Spleen (tissue), 11 donors: ENCODE measurements around the gene DNM2. TPM values are rescaled to one million over a fixed set of nuclear protein-coding genes. Genes with fewer than 3 reads are reported as not detected.

Source experiments
- DNase-seq: peaks from one replicate; pipeline ENCODE4 v3.0.0-alpha.2; 2020
- H3K27ac ChIP-seq, 8 donors: fragments of 200-600 bp; sonication (generic) in 7 of 8; 1 replicate in 4 of 8; 2 replicates in 4 of 8; pipeline versions ENCODE4 v1.5.0 to v1.8.0; 2016 to 2021; ENCODE audit warnings: inconsistent platforms in 4 of 8, mild to moderate bottlenecking in 4 of 8, moderate library complexity in 1 of 8
- H3K27me3 ChIP-seq, 7 donors: fragments of 200-600 bp; sonication (generic) in 6 of 7; replicated peaks in 1 of 7; 1 replicate in 4 of 7; 2 replicates in 3 of 7; pipeline versions ENCODE4 v1.5.0 to v1.8.0; 2016 to 2021; ENCODE audit warnings: inconsistent platforms in 3 of 7, mild to moderate bottlenecking in 1 of 7
- H3K36me3 ChIP-seq, 6 donors: fragments of 200-600 bp; sonication (generic) in 5 of 6; 1 replicate in 4 of 6; 2 replicates in 2 of 6; pipeline versions ENCODE4 v1.5.0 to v1.8.0; 2016 to 2021; ENCODE audit warnings: inconsistent platforms in 2 of 6
- H3K4me1 ChIP-seq, 6 donors: fragments of 200-600 bp; sonication (generic) in 5 of 6; 1 replicate in 3 of 6; 2 replicates in 3 of 6; pipeline versions ENCODE4 v1.5.0 to v1.8.0; 2016 to 2021; ENCODE audit warnings: inconsistent platforms in 3 of 6
- H3K4me3 ChIP-seq, 8 donors: fragments of 200-600 bp; sonication (generic) in 7 of 8; 1 replicate in 4 of 8; 2 replicates in 4 of 8; pipeline versions ENCODE4 v1.5.0 to v1.8.0; 2016 to 2021; ENCODE audit warnings: inconsistent platforms in 4 of 8, mild to moderate bottlenecking in 4 of 8, moderate library complexity in 2 of 8
- H3K9me3 ChIP-seq, 8 donors: fragments of 200-600 bp; sonication (generic) in 7 of 8; 1 replicate in 4 of 8; 2 replicates in 4 of 8; pipeline versions ENCODE4 v1.5.0 to v1.8.0; 2016 to 2021; ENCODE audit warnings: inconsistent platforms in 4 of 8
- POLR2A ChIP-seq, 3 donors: fragments of 450-650 bp; IDR thresholded peaks; one replicate each; pipeline ENCODE4 v1.5.1; 2017; ENCODE audit warnings: antibody characterized with exemption in 3 of 3, mild to moderate bottlenecking in 1 of 3
- POLR2AphosphoS5 ChIP-seq, 3 donors: sonication (generic); formaldehyde crosslinking; IDR thresholded peaks; one replicate each; pipeline ENCODE4 v1.5.1; 2017; ENCODE audit warnings: antibody characterized with exemption in 3 of 3
- WGBS, 5 donors: extraction: QIAGEN DNeasy Blood & Tissue Kit in 3 of 5; methylation state at CpG; one replicate each; pipeline versions ENCODE4 v1.1.5 to v1.1.7; 2013 to 2018; 5-methylcytosine and 5-hydroxymethylcytosine counted together
- intact Hi-C: fragments of 100-400 bp; cut with DNase I; formaldehyde crosslinking; loops from one replicate; pipeline ENCODE4 v1.15.0; 2023; ENCODE audit warnings: low total_unique reads
- polyA plus RNA-seq, 3 donors: library from polyadenylated mRNA; stranded (reverse); fragments of 200-250 nt; gene quantifications; one replicate each; pipeline ENCODE4 v1.2.1, GENCODE V29; 2013
- total RNA-seq, 7 donors: library from RNA; depleted of rRNA in 3 of 7; stranded (reverse); fragments of >200 nt in 3 of 7; fragmentation: NEBNext Ultra II Directional in 4 of 7; extraction: Animal tissue kit (Norgen Biotek cat#: 25700) in 4 of 7; gene quantifications; one replicate each; pipeline versions ENCODE4 v1.1.0 to v1.2.1, GENCODE V29; 2016 to 2021
- TF ChIP-seq, protein P1 (sequence below), 11 experiments: fragments of 200-600 bp in 7 of 11; fragments of 450-650 bp in 4 of 11; sonication (generic) in 4 of 11; IDR thresholded peaks in 8 of 11; conservative IDR thresholded peaks in 3 of 11; 1 replicate in 7 of 11; 2 replicates in 4 of 11; pipeline versions ENCODE4 v1.4.0 to v1.8.0; 2016 to 2021; ENCODE audit warnings: antibody characterized with exemption in 11 of 11, inconsistent platforms in 4 of 11, mild to moderate bottlenecking in 1 of 11
- donor health status: healthy with polysubstance abuse.
- donor health status: DM: no; HTN: no; CAD: no; lungs with moderate emphysema.
- donor health status: DM: no; HTN: no; CAD: no.
- donor health status: Bipolar disorder and iron deficiency.
- donor health status: healthy.
- donor health status: DM: no; HTN: no; CAD: no.
- donor health status: DM: yes; HTN: yes; CAD: no.

Gene DNM2
- total and polyA plus RNA-seq, 10 donors, result 57.1 to 298 (median 193) TPM

DNA sequence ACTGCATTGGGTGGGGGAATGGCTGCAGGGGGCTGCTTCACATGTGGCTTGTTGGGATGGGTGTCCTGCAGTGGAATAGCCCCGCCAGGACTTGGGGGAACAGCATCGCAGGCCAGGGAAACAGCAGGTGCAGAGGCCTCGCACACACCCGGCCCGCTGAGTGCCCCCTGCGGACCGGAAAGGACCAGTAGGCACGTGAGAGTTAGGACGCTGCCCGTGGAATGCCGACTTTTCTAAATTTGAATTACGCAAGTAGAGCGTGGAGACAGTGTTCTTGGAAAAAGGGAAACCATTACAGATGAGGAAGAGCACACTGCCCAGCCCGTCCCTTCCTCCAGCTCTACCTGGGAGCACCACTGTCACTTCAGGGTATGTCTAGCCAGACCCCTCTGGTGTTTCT is 11.5 kb downstream of the DNM2 start:
- TF ChIP-seq POLR2AphosphoS5 (IDR thresholded peaks at IDR 0.05), result peak in 2 of 3 donors; percentile 22 to 56
- TF ChIP-seq POLR2A (IDR thresholded peaks at IDR 0.05), result no peak
- TF ChIP-seq, protein P1, sequence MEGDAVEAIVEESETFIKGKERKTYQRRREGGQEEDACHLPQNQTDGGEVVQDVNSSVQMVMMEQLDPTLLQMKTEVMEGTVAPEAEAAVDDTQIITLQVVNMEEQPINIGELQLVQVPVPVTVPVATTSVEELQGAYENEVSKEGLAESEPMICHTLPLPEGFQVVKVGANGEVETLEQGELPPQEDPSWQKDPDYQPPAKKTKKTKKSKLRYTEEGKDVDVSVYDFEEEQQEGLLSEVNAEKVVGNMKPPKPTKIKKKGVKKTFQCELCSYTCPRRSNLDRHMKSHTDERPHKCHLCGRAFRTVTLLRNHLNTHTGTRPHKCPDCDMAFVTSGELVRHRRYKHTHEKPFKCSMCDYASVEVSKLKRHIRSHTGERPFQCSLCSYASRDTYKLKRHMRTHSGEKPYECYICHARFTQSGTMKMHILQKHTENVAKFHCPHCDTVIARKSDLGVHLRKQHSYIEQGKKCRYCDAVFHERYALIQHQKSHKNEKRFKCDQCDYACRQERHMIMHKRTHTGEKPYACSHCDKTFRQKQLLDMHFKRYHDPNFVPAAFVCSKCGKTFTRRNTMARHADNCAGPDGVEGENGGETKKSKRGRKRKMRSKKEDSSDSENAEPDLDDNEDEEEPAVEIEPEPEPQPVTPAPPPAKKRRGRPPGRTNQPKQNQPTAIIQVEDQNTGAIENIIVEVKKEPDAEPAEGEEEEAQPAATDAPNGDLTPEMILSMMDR (IDR thresholded peaks at IDR 0.05 in 8 of 11, conservative IDR thresholded peaks at IDR 0.05 in 3 of 11), result no peak
- WGBS, 5 donors, result 50 to 89% (median 70%) methylated on average over 14 of the region's 14 CpGs
- H3K27ac ChIP-seq, result peak overlapping the region in 6 of 8 donors; percentile 20 to 89 (median 86)
- no peaks in the 10 kb centered on the region for H3K27me3 ChIP-seq
- no peak for DNase-seq
- H3K36me3 ChIP-seq, result peaks cover 0 to 26% (median 0%) of the 10 kb centered on the region in 6 donors
- intact Hi-C loops, result no loop called here
- H3K9me3 ChIP-seq, result no peaks in the 10 kb centered on the region
- no peak overlapping the region for H3K4me3 ChIP-seq
- H3K4me1 ChIP-seq, result peaks cover 23 to 100% (median 80%) of the 10 kb centered on the region in 6 donors

DNA sequence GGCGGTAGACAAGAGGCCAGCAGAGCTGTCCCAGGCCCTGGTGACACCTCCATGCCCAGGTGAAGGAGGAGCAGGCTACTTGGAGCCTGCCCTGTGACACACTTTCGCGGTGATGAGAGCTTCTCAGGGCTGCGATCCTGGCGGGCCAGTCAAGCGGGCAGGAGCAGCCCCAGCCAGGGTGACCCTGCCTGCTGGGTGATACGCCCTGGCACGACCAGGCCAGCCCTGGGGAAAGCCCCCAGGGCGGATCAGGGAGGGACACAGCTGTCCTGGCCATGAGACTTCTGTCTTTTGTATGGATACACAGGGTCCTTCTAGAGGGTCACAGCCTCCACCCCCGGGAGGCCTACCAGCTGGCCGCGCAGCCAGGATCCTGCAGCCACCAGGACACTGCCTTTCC is 13.1 kb downstream of the DNM2 start:
- intact Hi-C loops, result no loop called here
- Histone ChIP-seq H3K4me3 (peak overlapping the region in 1 of 8 donors; percentile 50), H3K27ac (peak overlapping the region; percentile 57 to 89 (median 85)), H3K4me1 (peaks cover 23 to 100% (median 76%) of the 10 kb centered on the region in 6 donors), H3K27me3 (no peaks in the 10 kb centered on the region), H3K36me3 (peaks cover 0 to 22% (median 0%) of the 10 kb centered on the region in 6 donors), H3K9me3 (no peaks in the 10 kb centered on the region)
- DNase-seq, result peak; percentile 80
- 53 to 95% (median 70%) methylated on average over 5 to 12 of the region's 12 CpGs for WGBS, 5 donors
- TF ChIP-seq POLR2AphosphoS5 (IDR thresholded peaks at IDR 0.05) (peak in 1 of 3 donors; percentile 46), POLR2A (IDR thresholded peaks at IDR 0.05) (no peak)
- TF ChIP-seq, protein P1 (IDR thresholded peaks at IDR 0.05 in 8 of 11, conservative IDR thresholded peaks at IDR 0.05 in 3 of 11), result no peak

DNA sequence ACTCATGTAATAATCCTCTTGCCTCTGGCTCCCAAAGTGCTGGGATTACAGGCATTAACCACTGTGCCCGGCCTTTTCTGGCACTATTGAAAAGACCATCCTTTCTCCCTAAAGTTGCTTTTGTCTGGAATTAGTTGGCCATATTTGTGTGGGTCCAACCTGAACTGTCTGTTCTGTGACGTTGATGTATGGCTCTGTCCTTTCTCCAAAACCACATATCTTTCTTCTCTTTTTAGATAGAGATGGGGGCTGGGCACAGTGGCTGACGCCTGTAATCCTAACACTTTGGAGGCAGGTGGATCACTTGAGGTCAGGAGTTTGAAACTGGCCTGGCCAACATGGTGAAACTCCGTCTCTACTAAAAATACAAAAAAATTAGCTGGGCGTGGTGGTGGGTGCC is 17.9 kb downstream of the DNM2 start:
- WGBS, 5 donors, result 78 to 88% (median 84%) methylated on average over 5 of the region's 5 CpGs
- Histone ChIP-seq H3K9me3 (no peaks in the 10 kb centered on the region), H3K36me3 (peaks cover 0 to 26% (median 0%) of the 10 kb centered on the region in 6 donors), H3K27me3 (no peaks in the 10 kb centered on the region), H3K27ac (no peak overlapping the region), H3K4me3 (no peak overlapping the region), H3K4me1 (peaks cover 46 to 100% (median 76%) of the 10 kb centered on the region in 6 donors)
- DNase-seq, result no peak
- TF ChIP-seq, protein P1 (IDR thresholded peaks at IDR 0.05 in 8 of 11, conservative IDR thresholded peaks at IDR 0.05 in 3 of 11), result no peak
- no peak for TF ChIP-seq POLR2AphosphoS5 (IDR thresholded peaks at IDR 0.05)
- TF ChIP-seq POLR2A (IDR thresholded peaks at IDR 0.05), result no peak
- intact Hi-C loops, result no loop called here

DNA sequence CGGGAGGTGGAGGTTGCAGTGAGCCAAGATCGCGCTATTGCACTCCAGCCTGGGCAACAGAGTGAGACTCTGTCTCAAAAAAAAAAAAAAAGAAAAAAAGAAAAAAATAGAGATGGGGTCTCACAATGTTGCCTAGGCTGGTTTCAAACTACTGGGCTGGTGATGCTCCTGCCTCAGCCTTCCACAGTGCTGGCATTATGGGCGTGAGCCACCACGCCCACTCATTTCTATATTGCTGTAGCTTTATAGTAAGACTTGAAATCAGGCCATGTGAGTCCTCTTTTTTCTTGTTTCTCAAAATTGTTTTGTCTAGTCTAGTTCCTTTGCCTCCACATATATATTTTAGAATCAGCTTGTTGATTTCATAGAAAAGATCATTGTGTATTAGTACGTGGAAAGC is 18.3 kb downstream of the DNM2 start:
- Histone ChIP-seq H3K4me3 (no peak overlapping the region), H3K36me3 (peaks cover 0 to 26% (median 0%) of the 10 kb centered on the region in 6 donors), H3K27ac (no peak overlapping the region), H3K4me1 (peaks cover 42 to 100% (median 75%) of the 10 kb centered on the region in 6 donors), H3K9me3 (no peaks in the 10 kb centered on the region), H3K27me3 (no peaks in the 10 kb centered on the region)
- intact Hi-C loops, result no loop called here
- TF ChIP-seq POLR2A (IDR thresholded peaks at IDR 0.05), result no peak
- TF ChIP-seq, protein P1 (IDR thresholded peaks at IDR 0.05 in 8 of 11, conservative IDR thresholded peaks at IDR 0.05 in 3 of 11), result no peak
- TF ChIP-seq POLR2AphosphoS5 (IDR thresholded peaks at IDR 0.05), result no peak
- WGBS, 5 donors, result 90 to 94% (median 93%) methylated on average over 6 of the region's 6 CpGs
- no peak for DNase-seq
